GM12801 (cell line): ENCODE results near the gene FAM78A.

Source experiments
- TF ChIP-seq, protein P1 (sequence below): IDR thresholded peaks from one replicate; pipeline ENCODE4 v1.5.1; 2011; ENCODE audit warnings: control low read depth; ENCODE audit not compliant: insufficient read length; ENCODE audit errors: extremely low read depth

Gene FAM78A, protein sequence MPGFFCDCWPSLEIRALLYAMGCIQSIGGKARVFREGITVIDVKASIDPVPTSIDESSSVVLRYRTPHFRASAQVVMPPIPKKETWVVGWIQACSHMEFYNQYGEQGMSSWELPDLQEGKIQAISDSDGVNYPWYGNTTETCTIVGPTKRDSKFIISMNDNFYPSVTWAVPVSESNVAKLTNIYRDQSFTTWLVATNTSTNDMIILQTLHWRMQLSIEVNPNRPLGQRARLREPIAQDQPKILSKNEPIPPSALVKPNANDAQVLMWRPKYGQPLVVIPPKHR

DNA sequence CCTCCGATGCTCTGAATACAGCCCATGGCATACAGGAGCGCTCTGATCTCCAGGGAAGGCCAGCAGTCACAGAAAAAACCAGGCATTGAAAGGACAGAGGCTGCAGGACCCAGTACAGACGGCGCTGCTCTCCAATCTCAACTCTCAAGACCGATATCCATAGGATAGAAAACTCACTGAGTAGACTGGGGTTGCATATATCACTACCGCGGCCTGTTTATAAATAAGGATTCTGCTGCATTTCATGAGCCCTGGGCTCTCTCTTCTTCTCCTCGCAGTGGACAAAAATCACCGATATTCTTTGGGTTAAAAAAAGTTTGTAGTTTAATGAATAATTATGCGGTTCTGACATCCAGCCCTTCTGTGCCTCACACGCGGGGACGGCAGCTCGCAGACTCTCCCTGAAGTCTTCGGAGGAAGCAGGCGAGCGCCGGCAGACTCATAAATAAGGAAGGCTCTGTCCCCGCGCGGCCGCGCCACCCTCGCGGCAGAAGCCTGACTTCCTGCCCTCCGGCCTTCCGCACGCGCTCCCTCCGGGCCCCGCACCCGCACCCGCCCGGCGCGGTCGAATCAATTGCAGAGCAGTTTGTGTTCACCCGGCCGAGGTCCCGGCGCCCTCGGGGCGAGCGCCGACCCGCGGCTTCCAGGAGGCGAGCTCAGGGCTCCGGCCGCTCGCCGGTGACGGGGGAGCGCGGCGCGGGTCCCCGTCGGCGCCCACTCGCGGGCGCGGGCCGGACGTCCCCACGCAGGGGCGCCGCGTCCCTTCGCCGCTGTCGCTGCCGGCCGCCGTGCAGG is at the start of gene FAM78A:
Gene FAM78A (minus strand): TSS at position 417 of the 795 bp plus-strand sequence. CDS start 331 bp downstream, at position 86.
- TF ChIP-seq, protein P1, sequence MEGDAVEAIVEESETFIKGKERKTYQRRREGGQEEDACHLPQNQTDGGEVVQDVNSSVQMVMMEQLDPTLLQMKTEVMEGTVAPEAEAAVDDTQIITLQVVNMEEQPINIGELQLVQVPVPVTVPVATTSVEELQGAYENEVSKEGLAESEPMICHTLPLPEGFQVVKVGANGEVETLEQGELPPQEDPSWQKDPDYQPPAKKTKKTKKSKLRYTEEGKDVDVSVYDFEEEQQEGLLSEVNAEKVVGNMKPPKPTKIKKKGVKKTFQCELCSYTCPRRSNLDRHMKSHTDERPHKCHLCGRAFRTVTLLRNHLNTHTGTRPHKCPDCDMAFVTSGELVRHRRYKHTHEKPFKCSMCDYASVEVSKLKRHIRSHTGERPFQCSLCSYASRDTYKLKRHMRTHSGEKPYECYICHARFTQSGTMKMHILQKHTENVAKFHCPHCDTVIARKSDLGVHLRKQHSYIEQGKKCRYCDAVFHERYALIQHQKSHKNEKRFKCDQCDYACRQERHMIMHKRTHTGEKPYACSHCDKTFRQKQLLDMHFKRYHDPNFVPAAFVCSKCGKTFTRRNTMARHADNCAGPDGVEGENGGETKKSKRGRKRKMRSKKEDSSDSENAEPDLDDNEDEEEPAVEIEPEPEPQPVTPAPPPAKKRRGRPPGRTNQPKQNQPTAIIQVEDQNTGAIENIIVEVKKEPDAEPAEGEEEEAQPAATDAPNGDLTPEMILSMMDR, result no peak

DNA sequence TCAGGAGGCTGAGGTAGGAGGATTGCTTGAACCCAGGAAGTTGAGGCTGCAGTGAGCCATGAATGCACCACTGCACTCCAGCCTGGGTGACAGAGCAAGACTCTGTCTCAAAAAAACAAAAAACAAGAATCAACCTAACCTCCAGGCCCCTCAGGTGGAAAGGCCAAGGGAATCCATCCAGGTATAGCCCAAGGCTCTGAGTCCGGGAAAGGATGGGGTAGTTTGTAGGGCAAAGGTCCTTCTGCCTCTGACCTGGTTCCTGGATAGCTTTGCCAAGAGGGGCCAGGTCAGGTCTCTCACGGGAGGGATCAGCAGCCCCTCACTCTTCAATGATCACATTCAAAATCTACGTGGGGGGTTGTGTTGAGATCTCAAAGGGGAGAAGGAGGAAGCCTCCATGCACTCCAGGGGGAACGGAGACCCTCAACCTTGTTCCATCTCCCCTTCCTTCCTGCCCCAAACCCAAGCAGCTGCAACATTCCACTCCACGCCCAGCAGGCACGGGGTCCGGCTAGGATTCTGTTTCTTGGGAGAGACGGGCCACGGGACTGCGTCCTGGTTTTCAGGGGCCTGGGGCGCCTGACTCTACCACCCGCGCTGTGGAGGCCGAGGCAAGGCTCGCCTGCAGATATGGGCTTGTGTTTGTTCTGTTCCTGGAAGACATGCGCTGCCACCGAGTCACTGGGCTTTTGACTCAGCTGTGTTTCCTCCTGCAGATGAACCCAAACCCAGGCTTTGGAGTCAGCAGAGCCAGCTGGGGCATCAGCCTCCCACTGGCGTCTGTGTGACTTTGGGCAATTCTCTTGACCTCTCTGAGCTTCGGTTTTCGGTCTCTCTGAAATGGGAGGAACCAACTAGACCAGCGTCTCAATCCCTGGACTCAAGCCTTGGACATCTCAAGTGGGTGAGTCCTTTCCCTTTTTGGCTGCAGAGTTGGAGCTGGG is 48.7 kb upstream of the FAM78A start:
- TF ChIP-seq, protein P1, result no peak

DNA sequence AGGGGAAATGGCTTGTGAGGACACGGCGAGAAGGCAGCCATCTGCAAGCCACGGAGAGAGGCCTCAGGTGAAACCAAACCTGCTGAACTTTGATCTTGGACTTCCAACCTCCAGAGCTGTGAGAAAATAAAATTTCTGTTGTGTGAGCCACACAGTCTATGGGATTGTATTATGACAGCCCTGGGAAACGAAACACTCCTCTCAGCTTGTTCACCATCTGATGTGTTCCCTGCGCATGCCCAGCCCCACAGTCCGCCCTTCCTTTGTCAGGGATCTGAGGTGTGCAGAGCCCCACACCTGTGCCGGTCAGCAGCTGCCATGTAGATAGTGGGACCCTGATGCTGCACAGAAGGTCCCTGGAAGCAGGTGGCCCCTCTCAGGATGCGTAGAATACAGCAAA is 47.3 kb upstream of the FAM78A start:
- TF ChIP-seq, protein P1, result no peak

DNA sequence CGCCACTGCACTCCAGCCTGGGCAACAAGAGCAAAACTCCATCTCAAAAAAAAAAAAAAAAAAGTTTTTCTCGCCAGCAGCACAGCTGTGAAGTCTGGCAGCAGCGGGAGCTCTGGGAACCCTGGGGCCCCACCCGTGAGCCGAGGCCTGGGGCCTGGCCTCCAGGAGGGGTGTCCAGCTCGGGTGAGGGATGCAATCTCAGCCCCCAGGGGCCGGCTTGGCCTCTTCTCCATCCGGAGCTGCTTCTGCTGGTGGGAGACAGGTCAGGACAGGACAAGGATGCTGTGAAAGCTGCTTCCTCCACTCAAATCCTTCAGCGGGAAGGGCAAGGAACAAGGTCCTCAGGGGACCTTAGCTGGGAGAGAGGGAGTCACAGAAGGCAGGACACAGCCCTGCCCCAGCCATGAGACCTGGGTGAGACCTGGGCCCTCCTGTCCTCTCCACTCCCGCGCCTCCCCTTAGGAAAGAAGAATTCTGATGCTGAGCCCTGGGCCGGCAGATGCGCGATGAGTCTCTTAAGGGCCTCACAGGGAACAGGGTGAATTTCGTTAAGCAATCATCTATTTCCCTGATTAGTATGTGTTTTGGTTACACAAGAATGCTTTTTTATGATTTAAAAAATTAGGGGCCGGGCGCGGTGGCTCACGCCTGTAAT is 43.8 kb upstream of the FAM78A start:
- TF ChIP-seq, protein P1, result no peak

DNA sequence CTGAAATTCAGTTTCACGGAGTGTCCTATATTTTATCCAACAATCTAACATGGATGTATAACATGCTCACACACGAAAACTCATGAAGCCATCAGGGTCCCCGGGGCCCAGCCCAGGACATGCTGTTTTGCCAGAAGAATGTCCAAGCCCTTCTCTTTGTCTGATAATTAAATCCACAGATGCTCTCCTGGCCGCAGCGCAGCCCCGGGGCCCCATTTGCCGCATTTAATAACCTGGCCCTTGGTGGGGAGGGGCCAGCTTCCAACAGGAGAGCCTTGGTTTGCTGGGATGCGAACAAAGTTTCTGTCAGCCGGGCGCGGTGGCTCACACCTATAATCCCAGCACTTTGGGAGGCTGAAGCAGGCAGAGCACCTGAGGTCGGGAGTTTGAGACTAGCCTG is 43.2 kb upstream of the FAM78A start:
- TF ChIP-seq, protein P1, result no peak

DNA sequence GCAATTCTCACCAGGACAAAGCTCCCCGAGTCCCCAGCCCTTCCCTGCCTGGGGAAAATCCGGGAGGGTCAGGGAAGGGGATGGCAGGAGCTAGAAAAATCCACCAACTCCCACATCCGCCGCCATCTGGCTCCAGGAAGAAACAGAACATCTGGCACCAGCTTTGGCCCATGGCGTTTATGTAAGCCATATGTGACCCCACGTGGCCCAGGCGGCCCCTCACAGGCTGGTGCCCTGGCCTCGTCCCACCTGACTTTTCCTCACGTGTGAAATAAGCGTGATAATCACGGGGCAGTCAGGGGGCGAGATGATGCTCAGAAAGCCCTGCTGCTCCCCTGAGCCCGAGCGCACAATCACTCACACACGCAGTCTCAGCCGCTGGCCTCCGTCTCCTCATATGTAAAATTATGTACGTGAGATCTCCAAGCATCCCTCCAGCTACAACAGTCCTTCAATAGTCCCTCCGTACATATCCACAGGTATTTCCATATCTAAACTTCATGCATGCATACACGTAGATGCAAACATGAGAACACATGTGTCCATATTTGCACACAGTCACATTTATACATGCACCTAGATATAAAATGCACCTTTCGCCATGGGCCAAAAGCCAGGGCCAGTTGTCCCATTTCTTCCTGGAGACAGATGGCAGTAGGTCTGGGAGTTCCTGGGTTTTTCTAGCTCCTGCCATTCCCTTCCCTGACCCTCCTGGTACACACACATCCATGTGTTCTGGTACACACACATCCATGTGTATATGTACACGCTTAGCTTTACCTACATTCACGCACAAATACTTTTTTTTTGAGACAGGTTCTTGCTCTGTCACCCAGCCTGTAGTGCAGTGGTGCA is 42.1 kb upstream of the FAM78A start:
- TF ChIP-seq, protein P1, result no peak
